Liver (tissue), 9 donors: Measurements from ENCODE around the gene EZR. TPM values are rescaled to one million over a fixed set of nuclear protein-coding genes. Genes with fewer than 3 reads are reported as not detected.

ENCODE experiments used
- DNase-seq: peaks from one replicate; pipeline ENCODE4 v3.0.0-alpha.2; 2017; ENCODE audit warnings: low spot score
- H3K27ac ChIP-seq, 2 donors: one replicate each; pipeline ENCODE4 v1.7.0; 2013; ENCODE audit warnings: inconsistent platforms in 2 of 2, low read length in 2 of 2, control low read depth in 1 of 2, low read depth in 1 of 2, mild to moderate bottlenecking in 1 of 2
- H3K27me3 ChIP-seq, 4 donors: one replicate each; pipeline versions ENCODE4 v1.6.1 to v1.7.0; 2013; ENCODE audit warnings: low read length in 3 of 4, inconsistent platforms in 1 of 4, mild to moderate bottlenecking in 1 of 4, moderate library complexity in 1 of 4; ENCODE audit not compliant: control insufficient read depth in 4 of 4, insufficient read depth in 4 of 4
- H3K36me3 ChIP-seq, 4 donors: one replicate each; pipeline versions ENCODE4 v1.6.1 to v1.7.0; 2013; ENCODE audit warnings: low read length in 3 of 4, mild to moderate bottlenecking in 3 of 4, low read depth in 1 of 4, moderate library complexity in 1 of 4; ENCODE audit not compliant: control insufficient read depth in 4 of 4, insufficient read depth in 3 of 4
- H3K4me1 ChIP-seq, 4 donors: one replicate each; pipeline versions ENCODE4 v1.6.1 to v1.7.0; 2013; ENCODE audit warnings: low read length in 3 of 4, mild to moderate bottlenecking in 3 of 4, moderate library complexity in 1 of 4; ENCODE audit not compliant: control insufficient read depth in 4 of 4, insufficient read depth in 4 of 4
- H3K4me3 ChIP-seq, 3 donors: one replicate each; pipeline versions ENCODE4 v1.6.1 to v1.7.0; 2013; ENCODE audit warnings: low read length in 3 of 3, control low read depth in 1 of 3, low read depth in 1 of 3, mild to moderate bottlenecking in 1 of 3
- H3K9ac ChIP-seq, 2 donors: one replicate each; pipeline ENCODE4 v1.7.0; 2013; ENCODE audit warnings: low read length in 2 of 2, mild to moderate bottlenecking in 2 of 2, moderate library complexity in 2 of 2, control low read depth in 1 of 2, low read depth in 1 of 2
- H3K9me3 ChIP-seq, 4 donors: one replicate each; pipeline versions ENCODE4 v1.6.1 to v1.7.0; 2013; ENCODE audit warnings: low read length in 3 of 4; ENCODE audit not compliant: control insufficient read depth in 4 of 4
- ATF3 ChIP-seq: IDR thresholded peaks from 2 replicates; pipeline ENCODE4 v1.6.1; 2016; ENCODE audit warnings: antibody characterized with exemption
- EGR1 ChIP-seq, 2 donors: IDR thresholded peaks; 2 replicates each; pipeline ENCODE4 v1.6.1; 2016 to 2018; ENCODE audit warnings: antibody characterized with exemption in 2 of 2, low read depth in 2 of 2
- FOXA1 ChIP-seq: IDR thresholded peaks from 2 replicates; pipeline ENCODE4 v1.6.1; 2016; ENCODE audit warnings: antibody characterized with exemption
- GABPA ChIP-seq, 2 donors: IDR thresholded peaks in 1 of 2; conservative IDR thresholded peaks in 1 of 2; 2 replicates each; pipeline ENCODE4 v1.6.1; 2016; ENCODE audit warnings: antibody characterized with exemption in 2 of 2, mild to moderate bottlenecking in 1 of 2, moderate library complexity in 1 of 2
- HNF4A ChIP-seq, 2 donors: conservative IDR thresholded peaks; 2 replicates each; pipeline ENCODE4 v1.6.1; 2016; ENCODE audit warnings: antibody characterized with exemption in 2 of 2, mild to moderate bottlenecking in 2 of 2
- HNF4G ChIP-seq: IDR thresholded peaks from 2 replicates; pipeline ENCODE4 v1.6.1; 2016; ENCODE audit warnings: antibody characterized with exemption
- JUND ChIP-seq, 2 donors: IDR thresholded peaks; 2 replicates each; pipeline ENCODE4 v1.6.1; 2016; ENCODE audit warnings: antibody characterized with exemption in 2 of 2
- NR2F2 ChIP-seq: IDR thresholded peaks from 2 replicates; pipeline ENCODE4 v1.6.1; 2016; ENCODE audit warnings: antibody characterized with exemption
- RAD21 ChIP-seq, 2 donors: IDR thresholded peaks; 2 replicates each; pipeline ENCODE4 v1.6.1; 2016; ENCODE audit warnings: antibody characterized with exemption in 2 of 2, mild to moderate bottlenecking in 2 of 2
- RXRA ChIP-seq, 2 donors: IDR thresholded peaks; 2 replicates each; pipeline ENCODE4 v1.6.1; 2017 to 2018; ENCODE audit warnings: antibody characterized with exemption in 2 of 2, mild to moderate bottlenecking in 1 of 2
- SP1 ChIP-seq: IDR thresholded peaks from 2 replicates; pipeline ENCODE4 v1.6.1; 2018; ENCODE audit warnings: antibody characterized with exemption, mild to moderate bottlenecking
- TAF1 ChIP-seq: conservative IDR thresholded peaks from 2 replicates; pipeline ENCODE4 v1.6.1; 2016; ENCODE audit warnings: antibody characterized with exemption, mild to moderate bottlenecking
- YY1 ChIP-seq: IDR thresholded peaks from 2 replicates; pipeline ENCODE4 v1.6.1; 2016; ENCODE audit warnings: antibody characterized with exemption, mild to moderate bottlenecking
- WGBS: extraction: QIAGEN DNeasy Blood & Tissue Kit; methylation state at CpG from one replicate; pipeline ENCODE4 v1.1.7; 2013; 5-methylcytosine and 5-hydroxymethylcytosine counted together
- polyA plus RNA-seq, 2 donors: library from polyadenylated mRNA; stranded (reverse) in 1 of 2; unstranded in 1 of 2; fragments of 200-250 nt in 1 of 2; fragments of >200 nt in 1 of 2; fragmentation: Nextera tagmentation in 1 of 2; extraction: Ambion mirVana in 1 of 2; gene quantifications; one replicate each; pipeline versions ENCODE4 v1.2.1 to v1.2.3, GENCODE V29; 2013 to 2015
- total RNA-seq, 2 donors: library from RNA; depleted of rRNA; stranded (reverse); fragments of >200 nt; gene quantifications; one replicate each; pipeline ENCODE4 v1.2.3, GENCODE V29; 2014
- TF ChIP-seq, protein P1 (sequence below): IDR thresholded peaks from 2 replicates; pipeline ENCODE4 v1.6.1; 2016; ENCODE audit warnings: antibody characterized with exemption
- TF ChIP-seq, protein P2 (sequence below): IDR thresholded peaks from 2 replicates; pipeline ENCODE4 v1.6.1; 2016; ENCODE audit warnings: antibody characterized with exemption
- TF ChIP-seq, protein P3 (sequence below): IDR thresholded peaks from 2 replicates; pipeline ENCODE4 v1.6.1; 2016; ENCODE audit warnings: antibody characterized with exemption, mild to moderate bottlenecking
- TF ChIP-seq, protein P4 (sequence below): fragments of 150-350 bp; IDR thresholded peaks from 2 replicates; pipeline ENCODE4 v1.5.1; 2017; ENCODE audit warnings: improper control_type of control experiment, low read depth, low read length; ENCODE audit not compliant: missing input control
- donor health status: healthy.
- donor health status: healthy.
- donor health status: healthy.
- donor health status: healthy.
- donor health status: healthy.

EZR gene
- total and polyA plus RNA-seq, 4 donors, result 22.0 to 35.4 (median 25.4) TPM

- 93% methylated on average over 21 of the region's 21 CpGs for WGBS
- no peak for DNase-seq
- no peak overlapping the region for H3K4me3 ChIP-seq
- TF ChIP-seq EGR1 (IDR thresholded peaks at IDR 0.05; ENCODE audit: low read depth in 2 of 2) (no peak), JUND (IDR thresholded peaks at IDR 0.05) (no peak), TAF1 (no peak), HNF4A (conservative IDR thresholded peaks at IDR 0.05) (no peak), FOXA1 (no peak), RAD21 (IDR thresholded peaks at IDR 0.05) (no peak), NR2F2 (no peak), SP1 (no peak), HNF4G (no peak), GABPA (IDR thresholded peaks at IDR 0.05 in 1 of 2, conservative IDR thresholded peaks at IDR 0.05 in 1 of 2) (no peak), ATF3 (no peak), YY1 (no peak), RXRA (IDR thresholded peaks at IDR 0.05) (no peak)
- TF ChIP-seq, protein P1, sequence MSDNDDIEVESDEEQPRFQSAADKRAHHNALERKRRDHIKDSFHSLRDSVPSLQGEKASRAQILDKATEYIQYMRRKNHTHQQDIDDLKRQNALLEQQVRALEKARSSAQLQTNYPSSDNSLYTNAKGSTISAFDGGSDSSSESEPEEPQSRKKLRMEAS, result no peak
- TF ChIP-seq, protein P2, sequence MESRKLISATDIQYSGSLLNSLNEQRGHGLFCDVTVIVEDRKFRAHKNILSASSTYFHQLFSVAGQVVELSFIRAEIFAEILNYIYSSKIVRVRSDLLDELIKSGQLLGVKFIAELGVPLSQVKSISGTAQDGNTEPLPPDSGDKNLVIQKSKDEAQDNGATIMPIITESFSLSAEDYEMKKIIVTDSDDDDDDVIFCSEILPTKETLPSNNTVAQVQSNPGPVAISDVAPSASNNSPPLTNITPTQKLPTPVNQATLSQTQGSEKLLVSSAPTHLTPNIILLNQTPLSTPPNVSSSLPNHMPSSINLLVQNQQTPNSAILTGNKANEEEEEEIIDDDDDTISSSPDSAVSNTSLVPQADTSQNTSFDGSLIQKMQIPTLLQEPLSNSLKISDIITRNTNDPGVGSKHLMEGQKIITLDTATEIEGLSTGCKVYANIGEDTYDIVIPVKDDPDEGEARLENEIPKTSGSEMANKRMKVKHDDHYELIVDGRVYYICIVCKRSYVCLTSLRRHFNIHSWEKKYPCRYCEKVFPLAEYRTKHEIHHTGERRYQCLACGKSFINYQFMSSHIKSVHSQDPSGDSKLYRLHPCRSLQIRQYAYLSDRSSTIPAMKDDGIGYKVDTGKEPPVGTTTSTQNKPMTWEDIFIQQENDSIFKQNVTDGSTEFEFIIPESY, result no peak
- TF ChIP-seq, protein P3, sequence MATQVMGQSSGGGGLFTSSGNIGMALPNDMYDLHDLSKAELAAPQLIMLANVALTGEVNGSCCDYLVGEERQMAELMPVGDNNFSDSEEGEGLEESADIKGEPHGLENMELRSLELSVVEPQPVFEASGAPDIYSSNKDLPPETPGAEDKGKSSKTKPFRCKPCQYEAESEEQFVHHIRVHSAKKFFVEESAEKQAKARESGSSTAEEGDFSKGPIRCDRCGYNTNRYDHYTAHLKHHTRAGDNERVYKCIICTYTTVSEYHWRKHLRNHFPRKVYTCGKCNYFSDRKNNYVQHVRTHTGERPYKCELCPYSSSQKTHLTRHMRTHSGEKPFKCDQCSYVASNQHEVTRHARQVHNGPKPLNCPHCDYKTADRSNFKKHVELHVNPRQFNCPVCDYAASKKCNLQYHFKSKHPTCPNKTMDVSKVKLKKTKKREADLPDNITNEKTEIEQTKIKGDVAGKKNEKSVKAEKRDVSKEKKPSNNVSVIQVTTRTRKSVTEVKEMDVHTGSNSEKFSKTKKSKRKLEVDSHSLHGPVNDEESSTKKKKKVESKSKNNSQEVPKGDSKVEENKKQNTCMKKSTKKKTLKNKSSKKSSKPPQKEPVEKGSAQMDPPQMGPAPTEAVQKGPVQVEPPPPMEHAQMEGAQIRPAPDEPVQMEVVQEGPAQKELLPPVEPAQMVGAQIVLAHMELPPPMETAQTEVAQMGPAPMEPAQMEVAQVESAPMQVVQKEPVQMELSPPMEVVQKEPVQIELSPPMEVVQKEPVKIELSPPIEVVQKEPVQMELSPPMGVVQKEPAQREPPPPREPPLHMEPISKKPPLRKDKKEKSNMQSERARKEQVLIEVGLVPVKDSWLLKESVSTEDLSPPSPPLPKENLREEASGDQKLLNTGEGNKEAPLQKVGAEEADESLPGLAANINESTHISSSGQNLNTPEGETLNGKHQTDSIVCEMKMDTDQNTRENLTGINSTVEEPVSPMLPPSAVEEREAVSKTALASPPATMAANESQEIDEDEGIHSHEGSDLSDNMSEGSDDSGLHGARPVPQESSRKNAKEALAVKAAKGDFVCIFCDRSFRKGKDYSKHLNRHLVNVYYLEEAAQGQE, result no peak
- TF ChIP-seq, protein P4, sequence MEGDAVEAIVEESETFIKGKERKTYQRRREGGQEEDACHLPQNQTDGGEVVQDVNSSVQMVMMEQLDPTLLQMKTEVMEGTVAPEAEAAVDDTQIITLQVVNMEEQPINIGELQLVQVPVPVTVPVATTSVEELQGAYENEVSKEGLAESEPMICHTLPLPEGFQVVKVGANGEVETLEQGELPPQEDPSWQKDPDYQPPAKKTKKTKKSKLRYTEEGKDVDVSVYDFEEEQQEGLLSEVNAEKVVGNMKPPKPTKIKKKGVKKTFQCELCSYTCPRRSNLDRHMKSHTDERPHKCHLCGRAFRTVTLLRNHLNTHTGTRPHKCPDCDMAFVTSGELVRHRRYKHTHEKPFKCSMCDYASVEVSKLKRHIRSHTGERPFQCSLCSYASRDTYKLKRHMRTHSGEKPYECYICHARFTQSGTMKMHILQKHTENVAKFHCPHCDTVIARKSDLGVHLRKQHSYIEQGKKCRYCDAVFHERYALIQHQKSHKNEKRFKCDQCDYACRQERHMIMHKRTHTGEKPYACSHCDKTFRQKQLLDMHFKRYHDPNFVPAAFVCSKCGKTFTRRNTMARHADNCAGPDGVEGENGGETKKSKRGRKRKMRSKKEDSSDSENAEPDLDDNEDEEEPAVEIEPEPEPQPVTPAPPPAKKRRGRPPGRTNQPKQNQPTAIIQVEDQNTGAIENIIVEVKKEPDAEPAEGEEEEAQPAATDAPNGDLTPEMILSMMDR, result no peak
- no peaks in the 10 kb centered on the region for H3K27me3 ChIP-seq
- H3K36me3 ChIP-seq, result peaks cover 26 to 90% (median 72%) of the 10 kb centered on the region in 4 donors
- H3K9ac ChIP-seq, result no peak overlapping the region
- H3K4me1 ChIP-seq, result no peaks in the 10 kb centered on the region
- no peak overlapping the region for H3K27ac ChIP-seq
- no peaks in the 10 kb centered on the region for H3K9me3 ChIP-seq
These were observed 48.4 kb downstream of the EZR start for GRCh38 chr6:158770533-158771330.
